ENCODE measurements around the gene TTLL9.

DNA sequence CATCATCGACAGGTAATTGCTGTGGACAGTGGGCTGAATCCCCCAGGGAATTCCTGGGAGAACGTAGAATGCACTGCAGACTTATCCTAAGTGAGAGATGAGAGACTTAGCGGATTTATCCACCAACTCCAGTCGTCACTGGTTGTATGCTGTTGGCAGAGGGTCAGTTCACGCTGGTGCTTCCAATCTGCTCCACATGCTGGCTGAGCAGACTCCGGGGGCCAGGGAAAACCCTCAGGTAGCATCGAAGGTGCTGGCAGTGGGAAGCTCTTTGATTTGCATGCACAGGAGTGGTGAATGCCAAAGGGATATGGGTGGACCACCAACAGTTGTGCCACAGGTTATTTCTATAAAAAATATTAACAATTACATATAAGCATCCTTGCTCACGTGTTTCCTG, 20.2 kb downstream of the TTLL9 start:
- no peak for TF ChIP-seq EP300 (IDR thresholded peaks at IDR 0.05; ENCODE audit: borderline replicate concordance)
- TF ChIP-seq, protein P1, sequence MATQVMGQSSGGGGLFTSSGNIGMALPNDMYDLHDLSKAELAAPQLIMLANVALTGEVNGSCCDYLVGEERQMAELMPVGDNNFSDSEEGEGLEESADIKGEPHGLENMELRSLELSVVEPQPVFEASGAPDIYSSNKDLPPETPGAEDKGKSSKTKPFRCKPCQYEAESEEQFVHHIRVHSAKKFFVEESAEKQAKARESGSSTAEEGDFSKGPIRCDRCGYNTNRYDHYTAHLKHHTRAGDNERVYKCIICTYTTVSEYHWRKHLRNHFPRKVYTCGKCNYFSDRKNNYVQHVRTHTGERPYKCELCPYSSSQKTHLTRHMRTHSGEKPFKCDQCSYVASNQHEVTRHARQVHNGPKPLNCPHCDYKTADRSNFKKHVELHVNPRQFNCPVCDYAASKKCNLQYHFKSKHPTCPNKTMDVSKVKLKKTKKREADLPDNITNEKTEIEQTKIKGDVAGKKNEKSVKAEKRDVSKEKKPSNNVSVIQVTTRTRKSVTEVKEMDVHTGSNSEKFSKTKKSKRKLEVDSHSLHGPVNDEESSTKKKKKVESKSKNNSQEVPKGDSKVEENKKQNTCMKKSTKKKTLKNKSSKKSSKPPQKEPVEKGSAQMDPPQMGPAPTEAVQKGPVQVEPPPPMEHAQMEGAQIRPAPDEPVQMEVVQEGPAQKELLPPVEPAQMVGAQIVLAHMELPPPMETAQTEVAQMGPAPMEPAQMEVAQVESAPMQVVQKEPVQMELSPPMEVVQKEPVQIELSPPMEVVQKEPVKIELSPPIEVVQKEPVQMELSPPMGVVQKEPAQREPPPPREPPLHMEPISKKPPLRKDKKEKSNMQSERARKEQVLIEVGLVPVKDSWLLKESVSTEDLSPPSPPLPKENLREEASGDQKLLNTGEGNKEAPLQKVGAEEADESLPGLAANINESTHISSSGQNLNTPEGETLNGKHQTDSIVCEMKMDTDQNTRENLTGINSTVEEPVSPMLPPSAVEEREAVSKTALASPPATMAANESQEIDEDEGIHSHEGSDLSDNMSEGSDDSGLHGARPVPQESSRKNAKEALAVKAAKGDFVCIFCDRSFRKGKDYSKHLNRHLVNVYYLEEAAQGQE (IDR thresholded peaks at IDR 0.05; ENCODE audit: low read depth) = no peak
- TF ChIP-seq, protein P2, sequence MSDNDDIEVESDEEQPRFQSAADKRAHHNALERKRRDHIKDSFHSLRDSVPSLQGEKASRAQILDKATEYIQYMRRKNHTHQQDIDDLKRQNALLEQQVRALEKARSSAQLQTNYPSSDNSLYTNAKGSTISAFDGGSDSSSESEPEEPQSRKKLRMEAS (IDR thresholded peaks at IDR 0.05) = no peak
- no peak for TF ChIP-seq ZBTB7A (IDR thresholded peaks at IDR 0.05; ENCODE audit: low read depth)
- TF ChIP-seq TAF1 (IDR thresholded peaks at IDR 0.05; ENCODE audit: low read depth) = no peak
- no peak for TF ChIP-seq RAD21 (IDR thresholded peaks at IDR 0.05; ENCODE audit: low read depth)
- TF ChIP-seq YY1 (IDR thresholded peaks at IDR 0.05; ENCODE audit: low read depth) = no peak
- no peak for TF ChIP-seq CEBPB (IDR thresholded peaks at IDR 0.05)
- no peak for TF ChIP-seq FOXM1 (IDR thresholded peaks at IDR 0.05; ENCODE audit: borderline replicate concordance, low read depth)
- no peak for TF ChIP-seq TEAD4 (IDR thresholded peaks at IDR 0.05)
- TF ChIP-seq, protein P3, sequence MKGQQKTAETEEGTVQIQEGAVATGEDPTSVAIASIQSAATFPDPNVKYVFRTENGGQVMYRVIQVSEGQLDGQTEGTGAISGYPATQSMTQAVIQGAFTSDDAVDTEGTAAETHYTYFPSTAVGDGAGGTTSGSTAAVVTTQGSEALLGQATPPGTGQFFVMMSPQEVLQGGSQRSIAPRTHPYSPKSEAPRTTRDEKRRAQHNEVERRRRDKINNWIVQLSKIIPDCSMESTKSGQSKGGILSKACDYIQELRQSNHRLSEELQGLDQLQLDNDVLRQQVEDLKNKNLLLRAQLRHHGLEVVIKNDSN (IDR thresholded peaks at IDR 0.05) = no peak
